NT2/D1 (cell line): ENCODE measurements around the gene SERPINB11.

ENCODE experiments used
- SUZ12 ChIP-seq: IDR thresholded peaks from 2 replicates; pipeline ENCODE4 v1.6.1; 2011; ENCODE audit not compliant: insufficient read length, insufficient read depth; ENCODE audit errors: extremely low read depth
- YY1 ChIP-seq: IDR thresholded peaks from 2 replicates; pipeline ENCODE4 v1.6.1; 2011; ENCODE audit not compliant: insufficient read length, insufficient read depth
- ZNF274 ChIP-seq: IDR thresholded peaks from 2 replicates; pipeline ENCODE4 v1.6.1; 2011; ENCODE audit warnings: mild to moderate bottlenecking, low read depth, low read length

DNA sequence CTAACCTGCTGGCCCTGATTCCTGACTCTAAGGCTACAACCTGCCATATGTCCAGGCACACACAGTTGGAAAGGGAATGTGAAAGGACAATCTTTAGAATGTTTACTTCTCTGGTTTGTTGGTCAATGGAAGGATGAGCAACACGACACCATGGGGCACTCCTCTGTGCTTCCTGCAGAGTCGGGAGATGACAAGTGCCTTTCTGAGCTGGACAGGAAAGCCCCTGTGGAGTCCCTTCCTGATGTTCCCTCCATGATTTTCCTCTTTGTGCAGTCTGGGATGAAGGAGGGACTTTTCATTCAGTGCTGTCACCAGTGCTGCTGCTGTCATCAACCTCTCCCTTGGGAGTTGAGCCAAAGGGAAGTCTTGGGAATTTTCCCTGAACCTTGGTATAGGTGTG, 49.9 kb downstream of the SERPINB11 start:
- TF ChIP-seq ZNF274: no peak
- no peak for TF ChIP-seq YY1
- TF ChIP-seq SUZ12: no peak
